Tibial nerve (tissue), 4 donors: ENCODE results near the gene EPB41. TPM values are rescaled to one million over a fixed set of nuclear protein-coding genes. Genes with fewer than 3 reads are reported as not detected.
A peak's percentile ranks its signal among the peaks of the same experiment; 100 is the strongest.

Experiments
- DNase-seq, 2 donors: peaks; one replicate each; pipeline ENCODE4 v3.0.0-alpha.2; 2019; ENCODE audit warnings: low spot score in 2 of 2
- H3K27ac ChIP-seq, 4 donors: fragments of 200-600 bp; sonication (generic) in 3 of 4; one replicate each; pipeline ENCODE4 v1.5.1; 2017 to 2019; ENCODE audit warnings: mild to moderate bottlenecking in 1 of 4
- H3K27me3 ChIP-seq, 2 donors: fragments of 200-600 bp; sonication (generic) in 1 of 2; one replicate each; pipeline versions ENCODE4 v1.5.1 to v1.6.0; 2017 to 2019
- H3K36me3 ChIP-seq, 3 donors: fragments of 200-600 bp; sonication (generic); one replicate each; pipeline ENCODE4 v1.5.1; 2018 to 2019
- H3K4me1 ChIP-seq, 4 donors: fragments of 200-600 bp; sonication (generic) in 3 of 4; one replicate each; pipeline ENCODE4 v1.5.1; 2017 to 2019
- H3K4me3 ChIP-seq, 4 donors: fragments of 200-600 bp; sonication (generic) in 3 of 4; one replicate each; pipeline ENCODE4 v1.5.1; 2017 to 2019; ENCODE audit warnings: mild to moderate bottlenecking in 1 of 4, moderate library complexity in 1 of 4
- H3K9me3 ChIP-seq, 4 donors: fragments of 200-600 bp; sonication (generic) in 3 of 4; one replicate each; pipeline ENCODE4 v1.5.1; 2017 to 2019
- EP300 ChIP-seq, 2 donors: sonication (generic); formaldehyde crosslinking; IDR thresholded peaks; one replicate each; pipeline ENCODE4 v1.6.1; 2017; ENCODE audit warnings: antibody characterized with exemption in 2 of 2, mild to moderate bottlenecking in 1 of 2
- POLR2A ChIP-seq, 2 donors: fragments of 450-650 bp; IDR thresholded peaks; one replicate each; pipeline ENCODE4 v1.6.1; 2017; ENCODE audit warnings: antibody characterized with exemption in 2 of 2, mild to moderate bottlenecking in 2 of 2, moderate library complexity in 2 of 2
- WGBS, 2 donors: methylation state at CpG; one replicate each; pipeline ENCODE4 v1.1.5; 2018; 5-methylcytosine and 5-hydroxymethylcytosine counted together
- total RNA-seq, 4 donors: library from RNA; depleted of rRNA; stranded (reverse); fragments of >200 nt; gene quantifications; one replicate each; pipeline ENCODE4 v1.1.0, GENCODE V29; 2016
- TF ChIP-seq, protein P1 (sequence below), 5 experiments: fragments of 200-600 bp in 3 of 5; fragments of 450-650 bp in 2 of 5; sonication (generic) in 3 of 5; IDR thresholded peaks; one replicate each; pipeline ENCODE4 v1.5.1; 2016 to 2019; ENCODE audit warnings: antibody characterized with exemption in 5 of 5, mild to moderate bottlenecking in 3 of 5, moderate library complexity in 2 of 5

The EPB41 gene
- total RNA-seq, 4 donors from 2014 or later = 13.9 to 22.1 (median 16.0) TPM

DNA sequence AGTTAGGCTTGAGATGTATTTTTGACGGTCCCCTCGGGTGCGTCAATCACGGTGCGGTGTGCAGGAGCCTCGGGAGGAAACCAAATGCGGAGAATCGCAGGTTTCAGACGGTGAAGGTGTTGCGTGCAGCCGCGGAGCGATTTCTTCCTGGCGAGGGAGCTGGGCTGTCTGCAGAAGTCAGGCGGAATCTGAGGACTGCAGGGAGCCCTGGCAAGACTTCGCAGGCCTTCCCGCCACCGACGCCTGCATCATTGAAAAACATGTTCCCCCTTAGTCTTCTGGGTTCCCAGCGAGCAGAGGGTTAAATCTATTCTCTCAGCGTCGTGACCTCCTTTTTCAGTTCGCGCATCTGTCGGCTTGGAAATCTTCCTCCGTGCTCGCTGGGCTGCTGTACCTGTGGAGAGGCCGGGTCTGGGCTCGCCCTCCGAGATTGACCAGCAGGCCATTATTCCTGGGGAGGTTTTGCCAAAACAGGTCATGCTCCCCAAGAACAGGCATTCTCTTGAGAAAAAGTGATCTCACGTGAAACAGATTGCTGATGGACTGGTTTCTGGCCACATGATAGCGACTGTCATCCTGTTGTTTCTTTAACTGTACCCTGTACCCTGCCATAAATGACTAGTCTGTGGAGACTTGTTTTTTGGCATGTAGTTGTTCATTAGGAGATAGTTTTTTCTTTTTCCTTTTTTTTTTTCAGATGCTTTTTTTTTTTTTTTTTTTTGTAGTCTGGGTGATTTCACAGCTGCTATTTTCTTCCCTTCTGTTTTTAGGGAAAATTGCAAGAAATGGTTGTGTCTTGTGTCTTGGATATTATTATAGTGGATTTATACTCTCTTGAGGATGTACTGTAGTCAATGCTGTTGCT lies 894 bp downstream of the EPB41 start:
- TF ChIP-seq EP300 (IDR thresholded peaks at IDR 0.05) (no peak), POLR2A (IDR thresholded peaks at IDR 0.05) (no peak)
- TF ChIP-seq, protein P1, sequence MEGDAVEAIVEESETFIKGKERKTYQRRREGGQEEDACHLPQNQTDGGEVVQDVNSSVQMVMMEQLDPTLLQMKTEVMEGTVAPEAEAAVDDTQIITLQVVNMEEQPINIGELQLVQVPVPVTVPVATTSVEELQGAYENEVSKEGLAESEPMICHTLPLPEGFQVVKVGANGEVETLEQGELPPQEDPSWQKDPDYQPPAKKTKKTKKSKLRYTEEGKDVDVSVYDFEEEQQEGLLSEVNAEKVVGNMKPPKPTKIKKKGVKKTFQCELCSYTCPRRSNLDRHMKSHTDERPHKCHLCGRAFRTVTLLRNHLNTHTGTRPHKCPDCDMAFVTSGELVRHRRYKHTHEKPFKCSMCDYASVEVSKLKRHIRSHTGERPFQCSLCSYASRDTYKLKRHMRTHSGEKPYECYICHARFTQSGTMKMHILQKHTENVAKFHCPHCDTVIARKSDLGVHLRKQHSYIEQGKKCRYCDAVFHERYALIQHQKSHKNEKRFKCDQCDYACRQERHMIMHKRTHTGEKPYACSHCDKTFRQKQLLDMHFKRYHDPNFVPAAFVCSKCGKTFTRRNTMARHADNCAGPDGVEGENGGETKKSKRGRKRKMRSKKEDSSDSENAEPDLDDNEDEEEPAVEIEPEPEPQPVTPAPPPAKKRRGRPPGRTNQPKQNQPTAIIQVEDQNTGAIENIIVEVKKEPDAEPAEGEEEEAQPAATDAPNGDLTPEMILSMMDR (IDR thresholded peaks at IDR 0.05) = no peak
- Histone ChIP-seq H3K36me3 (no peaks in the 10 kb centered on the region), H3K9me3 (no peaks in the 10 kb centered on the region), H3K27me3 (no peaks in the 10 kb centered on the region), H3K4me3 (peak overlapping the region; percentile 57 to 80 (median 62)), H3K4me1 (peaks cover 0 to 14% (median 0%) of the 10 kb centered on the region in 4 donors), H3K27ac (peak overlapping the region in 2 of 4 donors; percentile 59 to 71)
- DNase-seq = no peak
- 5 to 10% methylated on average over 25 to 32 of the region's 32 CpGs for WGBS, 2 donors

DNA sequence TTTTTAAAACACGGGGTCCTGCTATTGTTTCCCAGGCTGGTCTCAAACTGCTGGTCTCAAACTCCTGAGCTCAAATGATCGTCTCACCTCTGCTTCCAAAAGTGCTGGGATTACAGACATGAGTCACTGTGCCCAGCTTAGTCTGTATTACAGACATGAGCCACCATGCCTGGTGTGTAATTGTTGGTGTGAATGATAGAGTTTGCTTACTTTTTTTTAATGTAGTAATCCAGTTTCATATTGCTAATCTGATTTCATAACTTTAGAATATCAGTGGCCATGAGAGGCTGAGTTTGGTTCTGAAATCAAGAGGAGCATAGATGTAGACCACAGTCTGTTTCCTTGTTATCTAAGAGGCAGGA lies 3.4 kb downstream of the EPB41 start:
- Histone ChIP-seq H3K27me3 (no peaks in the 10 kb centered on the region), H3K27ac (no peak overlapping the region), H3K9me3 (no peaks in the 10 kb centered on the region), H3K4me1 (peaks cover 0 to 14% (median 0%) of the 10 kb centered on the region in 4 donors), H3K36me3 (no peaks in the 10 kb centered on the region), H3K4me3 (no peak overlapping the region)
- 84 to 93% methylated on average over 2 of the region's 2 CpGs for WGBS, 2 donors
- no peak for DNase-seq
- TF ChIP-seq POLR2A (IDR thresholded peaks at IDR 0.05) (no peak), EP300 (IDR thresholded peaks at IDR 0.05) (no peak)
- TF ChIP-seq, protein P1 (IDR thresholded peaks at IDR 0.05) = no peak

DNA sequence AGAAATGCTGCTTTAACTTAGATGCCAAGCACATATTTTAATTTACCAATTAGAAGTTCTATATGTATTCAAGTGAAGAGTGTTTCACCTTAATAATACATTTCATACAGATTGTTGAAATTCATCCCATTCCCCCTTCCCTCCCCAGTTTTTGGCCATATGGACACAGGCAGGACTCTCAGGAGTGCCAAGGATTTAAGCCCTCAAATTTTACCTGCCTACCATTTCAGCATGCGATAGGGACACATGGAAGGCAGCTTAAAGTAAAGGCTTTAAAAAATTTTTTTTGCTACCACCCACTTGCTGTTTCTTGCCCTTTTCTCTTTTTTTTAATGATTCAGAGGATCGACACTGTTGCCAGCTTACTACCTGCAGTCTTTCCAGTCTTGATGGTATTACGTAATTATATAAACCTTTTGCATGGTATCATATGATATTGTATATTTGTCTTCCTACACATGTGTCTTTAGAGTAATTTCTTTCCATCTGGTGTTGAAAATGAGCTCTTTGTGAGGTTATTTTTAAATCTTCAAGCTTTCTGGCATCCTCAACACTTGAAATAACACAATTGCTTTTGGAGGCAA lies 7.0 kb downstream of the EPB41 start:
- no peak for DNase-seq
- Histone ChIP-seq H3K36me3 (no peaks in the 10 kb centered on the region), H3K4me3 (no peak overlapping the region), H3K27me3 (no peaks in the 10 kb centered on the region), H3K4me1 (peaks cover 0 to 5% (median 0%) of the 10 kb centered on the region in 4 donors), H3K27ac (no peak overlapping the region), H3K9me3 (no peaks in the 10 kb centered on the region)
- TF ChIP-seq POLR2A (IDR thresholded peaks at IDR 0.05) (no peak), EP300 (IDR thresholded peaks at IDR 0.05) (no peak)
- TF ChIP-seq, protein P1 (IDR thresholded peaks at IDR 0.05) = no peak
- 76 to 80% methylated on average over 3 of the region's 3 CpGs for WGBS, 2 donors

DNA sequence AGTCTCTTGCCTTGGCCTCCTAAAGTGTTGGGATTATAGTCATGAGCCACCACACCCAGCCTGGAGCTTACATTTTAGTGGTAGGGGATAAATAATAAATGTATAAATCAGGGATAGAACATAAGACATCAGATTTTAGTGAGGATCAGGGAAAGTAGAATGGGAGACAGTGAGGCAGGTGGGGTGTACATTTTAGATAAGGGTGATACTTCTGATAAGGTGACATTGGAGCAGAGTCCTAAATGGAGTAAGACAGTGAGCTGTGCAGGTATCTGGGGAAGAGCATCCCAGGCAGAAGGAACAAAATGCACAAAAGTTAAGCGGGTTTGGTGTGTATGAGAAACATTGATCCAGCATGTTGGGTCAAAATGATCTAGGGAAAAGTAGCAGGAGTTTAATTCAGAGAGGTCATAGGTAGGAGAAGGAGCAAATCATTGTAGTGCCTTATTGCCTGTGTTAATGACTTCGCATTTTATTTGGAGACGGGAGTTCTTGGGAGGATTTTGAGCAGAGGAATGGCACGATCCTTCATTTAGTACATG lies 11.1 kb downstream of the EPB41 start:
- Histone ChIP-seq H3K27ac (no peak overlapping the region), H3K4me3 (no peak overlapping the region), H3K9me3 (no peaks in the 10 kb centered on the region), H3K36me3 (no peaks in the 10 kb centered on the region), H3K27me3 (no peaks in the 10 kb centered on the region), H3K4me1 (peaks cover 0 to 27% (median 11%) of the 10 kb centered on the region in 4 donors)
- TF ChIP-seq POLR2A (IDR thresholded peaks at IDR 0.05) (no peak), EP300 (IDR thresholded peaks at IDR 0.05) (no peak)
- TF ChIP-seq, protein P1 (IDR thresholded peaks at IDR 0.05) = no peak
- no peak for DNase-seq
- WGBS, 2 donors = 91 to 92% methylated on average over 4 of the region's 4 CpGs
